Breast epithelium (tissue), 3 donors: ENCODE data around the gene GRB14.

Experiments
- CTCF ChIP-seq, 3 donors: fragments of 450-650 bp; IDR thresholded peaks; one replicate each; pipeline ENCODE4 v1.5.1; 2016 to 2017; ENCODE audit warnings: antibody characterized with exemption in 3 of 3, mild to moderate bottlenecking in 3 of 3, moderate library complexity in 3 of 3
- POLR2A ChIP-seq: fragments of 450-650 bp; IDR thresholded peaks from one replicate; pipeline ENCODE4 v1.6.1; 2016; ENCODE audit warnings: antibody characterized with exemption, mild to moderate bottlenecking, moderate library complexity

GRCh38 chr2:164662066-164662465 lies 40.8 kb upstream of the GRB14 start:
- no peak for TF ChIP-seq CTCF (IDR thresholded peaks at IDR 0.05)
- TF ChIP-seq POLR2A = no peak
